NCI-H2227 treated with DMSO at 0.1 percent for 48 hours (cell line): Measurements from ENCODE around the gene ASIC1.

Source experiments
- DNase-seq: peaks from one replicate; lab custom pipeline; 2025; lab: John Stamatoyannopoulos, UW

The ASIC1 gene

GRCh38 chr12:50084775-50085614 lies 27.6 kb downstream of the ASIC1 start, which contains the start of gene SMARCD1:
Gene SMARCD1 (plus strand): TSS chr12:50085342. CDS start chr12:50085370, 28 bp downstream.
- peak; percentile 91 for DNase-seq

GRCh38 chr12:50085615-50086072 lies 28.2 kb downstream of the ASIC1 start:
- peak; percentile 29 for DNase-seq

- DNase-seq, result no peak
These were observed 28.8 kb downstream of the ASIC1 start for GRCh38 chr12:50086148-50086547.

- DNase-seq, result no peak
These were observed 29.8 kb downstream of the ASIC1 start for GRCh38 chr12:50087151-50087550.

GRCh38 chr12:50087995-50088394 lies 30.6 kb downstream of the ASIC1 start:
- DNase-seq, result no peak

GRCh38 chr12:50088577-50089335 lies 31.4 kb downstream of the ASIC1 start:
- DNase-seq, result peak; percentile 17

GRCh38 chr12:50089730-50090129 lies 32.3 kb downstream of the ASIC1 start:
- no peak for DNase-seq

- DNase-seq, result no peak
These were observed 33.0 kb downstream of the ASIC1 start for GRCh38 chr12:50090391-50090790.

- no peak for DNase-seq
These were observed 40.6 kb downstream of the ASIC1 start for GRCh38 chr12:50097952-50098351.

GRCh38 chr12:50099302-50100008 lies 42.1 kb downstream of the ASIC1 start:
- no peak for DNase-seq

- DNase-seq, result no peak
These were observed 43.2 kb downstream of the ASIC1 start for GRCh38 chr12:50100561-50100960.

- DNase-seq, result peak; percentile 33
These were observed 44.3 kb downstream of the ASIC1 start for GRCh38 chr12:50101663-50102062.

GRCh38 chr12:50102131-50102531 lies 44.7 kb downstream of the ASIC1 start:
- no peak for DNase-seq

- no peak for DNase-seq
These were observed 45.4 kb downstream of the ASIC1 start for GRCh38 chr12:50102646-50103309.

GRCh38 chr12:50103351-50103750 lies 46.0 kb downstream of the ASIC1 start:
- DNase-seq, result no peak

- DNase-seq, result peak; percentile 20
These were observed 46.4 kb downstream of the ASIC1 start, which contains the start of gene GPD1 for GRCh38 chr12:50103767-50104321. Gene GPD1 (plus strand): TSS chr12:50104008. CDS start chr12:50104051, 43 bp downstream.

- DNase-seq, result no peak
These were observed 47.3 kb downstream of the ASIC1 start for GRCh38 chr12:50104417-50105366.

GRCh38 chr12:50105913-50106450 lies 48.6 kb downstream of the ASIC1 start:
- DNase-seq, result no peak

- no peak for DNase-seq
These were observed 49.5 kb downstream of the ASIC1 start for GRCh38 chr12:50106907-50107306.
